ENCODE results near the gene CAMTA1.

The CAMTA1 gene

GRCh38 chr1:7473223-7474142 is 688.2 kb downstream of the CAMTA1 start:
- no peak for DNase-seq

GRCh38 chr1:7474143-7474490 is 688.9 kb downstream of the CAMTA1 start:
- no peak for DNase-seq

GRCh38 chr1:7474786-7475502 is 689.7 kb downstream of the CAMTA1 start:
- no peak for DNase-seq

GRCh38 chr1:7475691-7476090 is 690.4 kb downstream of the CAMTA1 start:
- no peak for DNase-seq

GRCh38 chr1:7476402-7476801 is 691.1 kb downstream of the CAMTA1 start:
- DNase-seq: no peak

- DNase-seq: no peak
These were observed 691.8 kb downstream of the CAMTA1 start for GRCh38 chr1:7476861-7477547.

- no peak for DNase-seq
These were observed 692.3 kb downstream of the CAMTA1 start for GRCh38 chr1:7477593-7477992.

- DNase-seq: no peak
These were observed 693.0 kb downstream of the CAMTA1 start for GRCh38 chr1:7478142-7478790.

GRCh38 chr1:7478809-7479499 is 693.7 kb downstream of the CAMTA1 start:
- DNase-seq: peak; percentile 85

GRCh38 chr1:7479571-7479970 is 694.3 kb downstream of the CAMTA1 start:
- DNase-seq: no peak

- DNase-seq: no peak
These were observed 695.9 kb downstream of the CAMTA1 start for GRCh38 chr1:7481194-7481593.

GRCh38 chr1:7482077-7482476 is 696.8 kb downstream of the CAMTA1 start:
- DNase-seq: no peak

GRCh38 chr1:7482772-7483495 is 697.7 kb downstream of the CAMTA1 start:
- DNase-seq: no peak

GRCh38 chr1:7483634-7484383 is 698.6 kb downstream of the CAMTA1 start:
- DNase-seq: no peak

GRCh38 chr1:7485086-7485780 is 700.0 kb downstream of the CAMTA1 start:
- no peak for DNase-seq

GRCh38 chr1:7485826-7486225 is 700.6 kb downstream of the CAMTA1 start:
- DNase-seq: no peak

GRCh38 chr1:7487766-7488474 is 702.7 kb downstream of the CAMTA1 start:
- no peak for DNase-seq

GRCh38 chr1:7488475-7488842 is 703.2 kb downstream of the CAMTA1 start:
- DNase-seq: no peak

GRCh38 chr1:7489586-7489985 is 704.3 kb downstream of the CAMTA1 start:
- DNase-seq: no peak

- DNase-seq: no peak
These were observed 705.3 kb downstream of the CAMTA1 start for GRCh38 chr1:7490576-7490975.

Measured in NCI-H1105 treated with DMSO at 0.1 percent for 48 hours (cell line).